Measurements from ENCODE around the gene TNNC1. TPM values are rescaled to one million over a fixed set of nuclear protein-coding genes. Genes with fewer than 3 reads are reported as not detected.

TNNC1 gene
- total and polyA plus RNA-seq, 2 of the 13 experiments (the other 11 are each of a cell fraction or from before 2014, with no cell fraction given), result 11.8 to 36.4 TPM

- TF ChIP-seq ZMAT3 (CRISPR knock-in tag; conservative IDR thresholded peaks at IDR 0.05), result no peak
- no peak for TF ChIP-seq MYC (CRISPR knock-in tag; IDR thresholded peaks at IDR 0.05; ENCODE audit: borderline replicate concordance)
- no peak for TF ChIP-seq HNF4G (IDR thresholded peaks at IDR 0.05; ENCODE audit: borderline replicate concordance, low read depth, low read length)
- peak; percentile 32; the same call in 1 of the 2 replicates for TF ChIP-seq HNF4G (CRISPR knock-in tag; IDR thresholded peaks at IDR 0.05; ENCODE audit: borderline replicate concordance, low read depth)
- TF ChIP-seq ZNF792 (CRISPR knock-in tag; IDR thresholded peaks at IDR 0.05), result peak; percentile 31; the same call in 1 of the 2 replicates
- TF ChIP-seq, protein P1, sequence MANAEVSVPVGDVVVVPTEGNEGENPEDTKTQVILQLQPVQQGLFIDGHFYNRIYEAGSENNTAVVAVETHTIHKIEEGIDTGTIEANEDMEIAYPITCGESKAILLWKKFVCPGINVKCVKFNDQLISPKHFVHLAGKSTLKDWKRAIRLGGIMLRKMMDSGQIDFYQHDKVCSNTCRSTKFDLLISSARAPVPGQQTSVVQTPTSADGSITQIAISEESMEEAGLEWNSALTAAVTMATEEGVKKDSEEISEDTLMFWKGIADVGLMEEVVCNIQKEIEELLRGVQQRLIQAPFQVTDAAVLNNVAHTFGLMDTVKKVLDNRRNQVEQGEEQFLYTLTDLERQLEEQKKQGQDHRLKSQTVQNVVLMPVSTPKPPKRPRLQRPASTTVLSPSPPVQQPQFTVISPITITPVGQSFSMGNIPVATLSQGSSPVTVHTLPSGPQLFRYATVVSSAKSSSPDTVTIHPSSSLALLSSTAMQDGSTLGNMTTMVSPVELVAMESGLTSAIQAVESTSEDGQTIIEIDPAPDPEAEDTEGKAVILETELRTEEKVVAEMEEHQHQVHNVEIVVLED (CRISPR knock-in tag; IDR thresholded peaks at IDR 0.05; ENCODE audit: borderline replicate concordance), result peak; percentile 53; the same call in 1 of the 2 replicates
- TF ChIP-seq MZF1 (CRISPR knock-in tag; IDR thresholded peaks at IDR 0.05; ENCODE audit: borderline replicate concordance), result no peak
- no peak for TF ChIP-seq IKZF5 (CRISPR knock-in tag; IDR thresholded peaks at IDR 0.05)
- peak; percentile 45; the same call in 1 of the 2 replicates for TF ChIP-seq ZFY (CRISPR knock-in tag; IDR thresholded peaks at IDR 0.05)
- TF ChIP-seq BRD4 (CRISPR knock-in tag; IDR thresholded peaks at IDR 0.05), result no peak
- TF ChIP-seq MAFK (conservative IDR thresholded peaks at IDR 0.05 in 1 of 2, IDR thresholded peaks at IDR 0.05 in 1 of 2; ENCODE audit: low read length in 2 of 2), result peak; percentile 20 to 28; a peak in 2 of 4 replicates
- TF ChIP-seq, protein P2, sequence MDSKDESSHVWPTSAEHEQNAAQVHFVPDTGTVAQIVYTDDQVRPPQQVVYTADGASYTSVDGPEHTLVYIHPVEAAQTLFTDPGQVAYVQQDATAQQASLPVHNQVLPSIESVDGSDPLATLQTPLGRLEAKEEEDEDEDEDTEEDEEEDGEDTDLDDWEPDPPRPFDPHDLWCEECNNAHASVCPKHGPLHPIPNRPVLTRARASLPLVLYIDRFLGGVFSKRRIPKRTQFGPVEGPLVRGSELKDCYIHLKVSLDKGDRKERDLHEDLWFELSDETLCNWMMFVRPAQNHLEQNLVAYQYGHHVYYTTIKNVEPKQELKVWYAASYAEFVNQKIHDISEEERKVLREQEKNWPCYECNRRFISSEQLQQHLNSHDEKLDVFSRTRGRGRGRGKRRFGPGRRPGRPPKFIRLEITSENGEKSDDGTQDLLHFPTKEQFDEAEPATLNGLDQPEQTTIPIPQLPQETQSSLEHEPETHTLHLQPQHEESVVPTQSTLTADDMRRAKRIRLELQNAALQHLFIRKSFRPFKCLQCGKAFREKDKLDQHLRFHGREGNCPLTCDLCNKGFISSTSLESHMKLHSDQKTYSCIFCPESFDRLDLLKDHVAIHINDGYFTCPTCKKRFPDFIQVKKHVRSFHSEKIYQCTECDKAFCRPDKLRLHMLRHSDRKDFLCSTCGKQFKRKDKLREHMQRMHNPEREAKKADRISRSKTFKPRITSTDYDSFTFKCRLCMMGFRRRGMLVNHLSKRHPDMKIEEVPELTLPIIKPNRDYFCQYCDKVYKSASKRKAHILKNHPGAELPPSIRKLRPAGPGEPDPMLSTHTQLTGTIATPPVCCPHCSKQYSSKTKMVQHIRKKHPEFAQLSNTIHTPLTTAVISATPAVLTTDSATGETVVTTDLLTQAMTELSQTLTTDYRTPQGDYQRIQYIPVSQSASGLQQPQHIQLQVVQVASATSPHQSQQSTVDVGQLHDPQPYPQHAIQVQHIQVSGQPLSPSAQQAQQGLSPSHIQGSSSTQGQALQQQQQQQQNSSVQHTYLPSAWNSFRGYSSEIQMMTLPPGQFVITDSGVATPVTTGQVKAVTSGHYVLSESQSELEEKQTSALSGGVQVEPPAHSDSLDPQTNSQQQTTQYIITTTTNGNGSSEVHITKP (CRISPR knock-in tag; IDR thresholded peaks at IDR 0.05; ENCODE audit: low read depth), result no peak
- TF ChIP-seq ZNF850 (CRISPR knock-in tag; conservative IDR thresholded peaks at IDR 0.05), result no peak
- no peak for TF ChIP-seq ZFP41 (CRISPR knock-in tag; IDR thresholded peaks at IDR 0.05; ENCODE audit: borderline replicate concordance)
- TF ChIP-seq, protein P3, sequence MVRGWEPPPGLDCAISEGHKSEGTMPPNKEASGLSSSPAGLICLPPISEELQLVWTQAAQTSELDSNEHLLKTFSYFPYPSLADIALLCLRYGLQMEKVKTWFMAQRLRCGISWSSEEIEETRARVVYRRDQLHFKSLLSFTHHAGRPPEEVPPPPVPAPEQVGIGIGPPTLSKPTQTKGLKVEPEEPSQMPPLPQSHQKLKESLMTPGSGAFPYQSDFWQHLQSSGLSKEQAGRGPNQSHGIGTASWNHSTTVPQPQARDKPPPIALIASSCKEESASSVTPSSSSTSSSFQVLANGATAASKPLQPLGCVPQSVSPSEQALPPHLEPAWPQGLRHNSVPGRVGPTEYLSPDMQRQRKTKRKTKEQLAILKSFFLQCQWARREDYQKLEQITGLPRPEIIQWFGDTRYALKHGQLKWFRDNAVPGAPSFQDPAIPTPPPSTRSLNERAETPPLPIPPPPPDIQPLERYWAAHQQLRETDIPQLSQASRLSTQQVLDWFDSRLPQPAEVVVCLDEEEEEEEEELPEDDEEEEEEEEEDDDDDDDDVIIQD (CRISPR knock-in tag; IDR thresholded peaks at IDR 0.05; ENCODE audit: low read depth), result no peak
- TF ChIP-seq, protein P4, sequence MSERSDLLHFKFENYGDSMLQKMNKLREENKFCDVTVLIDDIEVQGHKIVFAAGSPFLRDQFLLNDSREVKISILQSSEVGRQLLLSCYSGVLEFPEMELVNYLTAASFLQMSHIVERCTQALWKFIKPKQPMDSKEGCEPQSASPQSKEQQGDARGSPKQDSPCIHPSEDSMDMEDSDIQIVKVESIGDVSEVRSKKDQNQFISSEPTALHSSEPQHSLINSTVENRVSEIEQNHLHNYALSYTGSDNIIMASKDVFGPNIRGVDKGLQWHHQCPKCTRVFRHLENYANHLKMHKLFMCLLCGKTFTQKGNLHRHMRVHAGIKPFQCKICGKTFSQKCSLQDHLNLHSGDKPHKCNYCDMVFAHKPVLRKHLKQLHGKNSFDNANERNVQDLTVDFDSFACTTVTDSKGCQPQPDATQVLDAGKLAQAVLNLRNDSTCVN (CRISPR knock-in tag; IDR thresholded peaks at IDR 0.05; ENCODE audit: borderline replicate concordance), result 0 out of 2 replicates have a peak, but pooled peaks have one; percentile 48
- TF ChIP-seq ZSCAN9 (CRISPR knock-in tag; IDR thresholded peaks at IDR 0.05; ENCODE audit: borderline replicate concordance), result no peak
- no peak for TF ChIP-seq CENPBD1 (CRISPR knock-in tag; IDR thresholded peaks at IDR 0.05; ENCODE audit: borderline replicate concordance, low read depth)
Measured at GRCh38 chr3:52446631-52447511, 7.0 kb downstream of the TNNC1 start (continued).

Data from HepG2 (cell line).